Measurements from ENCODE around the gene ATG9B. TPM values are rescaled to one million over a fixed set of nuclear protein-coding genes. Genes with fewer than 3 reads are reported as not detected.
A peak's percentile ranks its signal among the peaks of the same experiment; 100 is the strongest.

Gene ATG9B
- total and polyA plus RNA-seq, 2 of the 13 experiments (the other 11 are each of a cell fraction or from before 2014, with no cell fraction given), result 0.24 TPM; not detected in 1

DNA sequence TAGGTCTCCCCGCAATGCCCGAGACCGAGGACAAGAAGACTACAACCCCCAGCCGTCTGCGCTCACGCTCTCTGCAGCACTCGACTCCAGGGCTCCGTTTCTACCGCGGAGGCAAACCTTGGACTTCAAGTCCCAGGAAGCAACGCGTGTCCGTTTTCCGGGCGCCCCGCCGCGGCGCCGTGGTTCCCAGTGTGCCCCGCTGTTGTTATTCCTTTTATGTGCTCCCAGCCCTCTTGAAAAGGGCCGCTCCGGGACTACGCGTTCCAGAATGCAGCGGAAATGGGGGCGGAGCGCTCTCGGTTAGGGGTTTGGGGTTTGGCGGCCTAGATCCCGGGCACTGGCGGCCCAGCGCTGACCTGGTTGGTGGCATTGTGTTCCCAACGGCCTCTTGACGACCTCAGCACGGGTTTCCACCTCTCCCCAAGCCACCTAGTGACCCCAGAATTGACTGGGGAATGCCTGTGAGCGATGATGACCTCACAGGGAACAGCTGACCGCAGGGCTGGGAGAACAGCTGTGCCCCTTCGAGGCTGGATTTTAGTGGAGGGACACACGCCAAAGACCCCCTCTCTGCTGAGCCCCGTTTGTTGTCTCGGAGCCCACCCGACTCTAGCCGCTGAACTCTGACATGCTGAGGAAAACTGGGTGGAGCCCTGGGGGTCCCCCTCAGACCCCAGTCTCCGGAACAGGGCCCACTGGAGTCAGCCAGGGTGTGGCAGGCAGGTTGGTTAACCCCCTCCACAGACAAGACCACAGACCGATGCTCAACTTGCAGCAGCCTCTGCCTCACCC lies 33.9 kb upstream of the ATG9B start (continued):
- no peak for TF ChIP-seq ZNF775 (CRISPR knock-in tag; IDR thresholded peaks at IDR 0.05; ENCODE audit: borderline replicate concordance)
- no peak for TF ChIP-seq MTF2 (CRISPR knock-in tag; IDR thresholded peaks at IDR 0.05; ENCODE audit: borderline replicate concordance)
- no peak; the same call in 1 of the 2 replicates for TF ChIP-seq ZNF563 (CRISPR knock-in tag; IDR thresholded peaks at IDR 0.05)
- TF ChIP-seq, protein P1, sequence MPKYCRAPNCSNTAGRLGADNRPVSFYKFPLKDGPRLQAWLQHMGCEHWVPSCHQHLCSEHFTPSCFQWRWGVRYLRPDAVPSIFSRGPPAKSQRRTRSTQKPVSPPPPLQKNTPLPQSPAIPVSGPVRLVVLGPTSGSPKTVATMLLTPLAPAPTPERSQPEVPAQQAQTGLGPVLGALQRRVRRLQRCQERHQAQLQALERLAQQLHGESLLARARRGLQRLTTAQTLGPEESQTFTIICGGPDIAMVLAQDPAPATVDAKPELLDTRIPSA (CRISPR knock-in tag; IDR thresholded peaks at IDR 0.05; ENCODE audit: borderline replicate concordance), result no peak
- TF ChIP-seq NFRKB (IDR thresholded peaks at IDR 0.05), result no peak
- TF ChIP-seq, protein P2, sequence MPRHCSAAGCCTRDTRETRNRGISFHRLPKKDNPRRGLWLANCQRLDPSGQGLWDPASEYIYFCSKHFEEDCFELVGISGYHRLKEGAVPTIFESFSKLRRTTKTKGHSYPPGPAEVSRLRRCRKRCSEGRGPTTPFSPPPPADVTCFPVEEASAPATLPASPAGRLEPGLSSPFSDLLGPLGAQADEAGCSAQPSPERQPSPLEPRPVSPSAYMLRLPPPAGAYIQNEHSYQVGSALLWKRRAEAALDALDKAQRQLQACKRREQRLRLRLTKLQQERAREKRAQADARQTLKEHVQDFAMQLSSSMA (CRISPR knock-in tag; IDR thresholded peaks at IDR 0.05), result no peak
- TF ChIP-seq, protein P3, sequence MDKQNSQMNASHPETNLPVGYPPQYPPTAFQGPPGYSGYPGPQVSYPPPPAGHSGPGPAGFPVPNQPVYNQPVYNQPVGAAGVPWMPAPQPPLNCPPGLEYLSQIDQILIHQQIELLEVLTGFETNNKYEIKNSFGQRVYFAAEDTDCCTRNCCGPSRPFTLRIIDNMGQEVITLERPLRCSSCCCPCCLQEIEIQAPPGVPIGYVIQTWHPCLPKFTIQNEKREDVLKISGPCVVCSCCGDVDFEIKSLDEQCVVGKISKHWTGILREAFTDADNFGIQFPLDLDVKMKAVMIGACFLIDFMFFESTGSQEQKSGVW (CRISPR knock-in tag; IDR thresholded peaks at IDR 0.05; ENCODE audit: borderline replicate concordance), result no peak
- TF ChIP-seq KDM6A (CRISPR knock-in tag; IDR thresholded peaks at IDR 0.05; ENCODE audit: low read depth), result no peak
- TF ChIP-seq SMAD1 (CRISPR knock-in tag; IDR thresholded peaks at IDR 0.05; ENCODE audit: borderline replicate concordance, low read depth), result no peak
- peak; percentile 95 for TF ChIP-seq ZFY (CRISPR knock-in tag; IDR thresholded peaks at IDR 0.05)
- TF ChIP-seq, protein P4, sequence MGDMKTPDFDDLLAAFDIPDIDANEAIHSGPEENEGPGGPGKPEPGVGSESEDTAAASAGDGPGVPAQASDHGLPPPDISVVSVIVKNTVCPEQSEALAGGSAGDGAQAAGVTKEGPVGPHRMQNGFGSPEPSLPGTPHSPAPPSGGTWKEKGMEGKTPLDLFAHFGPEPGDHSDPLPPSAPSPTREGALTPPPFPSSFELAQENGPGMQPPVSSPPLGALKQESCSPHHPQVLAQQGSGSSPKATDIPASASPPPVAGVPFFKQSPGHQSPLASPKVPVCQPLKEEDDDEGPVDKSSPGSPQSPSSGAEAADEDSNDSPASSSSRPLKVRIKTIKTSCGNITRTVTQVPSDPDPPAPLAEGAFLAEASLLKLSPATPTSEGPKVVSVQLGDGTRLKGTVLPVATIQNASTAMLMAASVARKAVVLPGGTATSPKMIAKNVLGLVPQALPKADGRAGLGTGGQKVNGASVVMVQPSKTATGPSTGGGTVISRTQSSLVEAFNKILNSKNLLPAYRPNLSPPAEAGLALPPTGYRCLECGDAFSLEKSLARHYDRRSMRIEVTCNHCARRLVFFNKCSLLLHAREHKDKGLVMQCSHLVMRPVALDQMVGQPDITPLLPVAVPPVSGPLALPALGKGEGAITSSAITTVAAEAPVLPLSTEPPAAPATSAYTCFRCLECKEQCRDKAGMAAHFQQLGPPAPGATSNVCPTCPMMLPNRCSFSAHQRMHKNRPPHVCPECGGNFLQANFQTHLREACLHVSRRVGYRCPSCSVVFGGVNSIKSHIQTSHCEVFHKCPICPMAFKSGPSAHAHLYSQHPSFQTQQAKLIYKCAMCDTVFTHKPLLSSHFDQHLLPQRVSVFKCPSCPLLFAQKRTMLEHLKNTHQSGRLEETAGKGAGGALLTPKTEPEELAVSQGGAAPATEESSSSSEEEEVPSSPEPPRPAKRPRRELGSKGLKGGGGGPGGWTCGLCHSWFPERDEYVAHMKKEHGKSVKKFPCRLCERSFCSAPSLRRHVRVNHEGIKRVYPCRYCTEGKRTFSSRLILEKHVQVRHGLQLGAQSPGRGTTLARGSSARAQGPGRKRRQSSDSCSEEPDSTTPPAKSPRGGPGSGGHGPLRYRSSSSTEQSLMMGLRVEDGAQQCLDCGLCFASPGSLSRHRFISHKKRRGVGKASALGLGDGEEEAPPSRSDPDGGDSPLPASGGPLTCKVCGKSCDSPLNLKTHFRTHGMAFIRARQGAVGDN (CRISPR knock-in tag; IDR thresholded peaks at IDR 0.05), result peak; percentile 73
- no peak for TF ChIP-seq NRL (CRISPR knock-in tag; IDR thresholded peaks at IDR 0.05; ENCODE audit: borderline replicate concordance)
- TF ChIP-seq ZNF75D (CRISPR knock-in tag; IDR thresholded peaks at IDR 0.05; ENCODE audit: borderline replicate concordance), result no peak
- TF ChIP-seq HNRNPH1 (optimal IDR thresholded peaks at IDR 0.05; ENCODE audit: low read depth, low read length), result no peak
- TF ChIP-seq, protein P5, sequence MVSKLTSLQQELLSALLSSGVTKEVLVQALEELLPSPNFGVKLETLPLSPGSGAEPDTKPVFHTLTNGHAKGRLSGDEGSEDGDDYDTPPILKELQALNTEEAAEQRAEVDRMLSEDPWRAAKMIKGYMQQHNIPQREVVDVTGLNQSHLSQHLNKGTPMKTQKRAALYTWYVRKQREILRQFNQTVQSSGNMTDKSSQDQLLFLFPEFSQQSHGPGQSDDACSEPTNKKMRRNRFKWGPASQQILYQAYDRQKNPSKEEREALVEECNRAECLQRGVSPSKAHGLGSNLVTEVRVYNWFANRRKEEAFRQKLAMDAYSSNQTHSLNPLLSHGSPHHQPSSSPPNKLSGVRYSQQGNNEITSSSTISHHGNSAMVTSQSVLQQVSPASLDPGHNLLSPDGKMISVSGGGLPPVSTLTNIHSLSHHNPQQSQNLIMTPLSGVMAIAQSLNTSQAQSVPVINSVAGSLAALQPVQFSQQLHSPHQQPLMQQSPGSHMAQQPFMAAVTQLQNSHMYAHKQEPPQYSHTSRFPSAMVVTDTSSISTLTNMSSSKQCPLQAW (CRISPR knock-in tag; IDR thresholded peaks at IDR 0.05), result 0 out of 2 replicates have a peak, but pooled peaks have one; percentile 51
- peak; percentile 75; the same call in 1 of the 2 replicates for TF ChIP-seq RXRA (CRISPR knock-in tag; IDR thresholded peaks at IDR 0.05)
- TF ChIP-seq, protein P6, sequence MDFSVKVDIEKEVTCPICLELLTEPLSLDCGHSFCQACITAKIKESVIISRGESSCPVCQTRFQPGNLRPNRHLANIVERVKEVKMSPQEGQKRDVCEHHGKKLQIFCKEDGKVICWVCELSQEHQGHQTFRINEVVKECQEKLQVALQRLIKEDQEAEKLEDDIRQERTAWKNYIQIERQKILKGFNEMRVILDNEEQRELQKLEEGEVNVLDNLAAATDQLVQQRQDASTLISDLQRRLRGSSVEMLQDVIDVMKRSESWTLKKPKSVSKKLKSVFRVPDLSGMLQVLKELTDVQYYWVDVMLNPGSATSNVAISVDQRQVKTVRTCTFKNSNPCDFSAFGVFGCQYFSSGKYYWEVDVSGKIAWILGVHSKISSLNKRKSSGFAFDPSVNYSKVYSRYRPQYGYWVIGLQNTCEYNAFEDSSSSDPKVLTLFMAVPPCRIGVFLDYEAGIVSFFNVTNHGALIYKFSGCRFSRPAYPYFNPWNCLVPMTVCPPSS (IDR thresholded peaks at IDR 0.05), result no peak
- TF ChIP-seq, protein P7, sequence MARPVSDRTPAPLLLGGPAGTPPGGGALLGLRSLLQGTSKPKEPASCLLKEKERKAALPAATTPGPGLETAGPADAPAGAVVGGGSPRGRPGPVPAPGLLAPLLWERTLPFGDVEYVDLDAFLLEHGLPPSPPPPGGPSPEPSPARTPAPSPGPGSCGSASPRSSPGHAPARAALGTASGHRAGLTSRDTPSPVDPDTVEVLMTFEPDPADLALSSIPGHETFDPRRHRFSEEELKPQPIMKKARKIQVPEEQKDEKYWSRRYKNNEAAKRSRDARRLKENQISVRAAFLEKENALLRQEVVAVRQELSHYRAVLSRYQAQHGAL (CRISPR knock-in tag; IDR thresholded peaks at IDR 0.05; ENCODE audit: not compliant biosample characterization), result no peak
